ENCODE data around the gene USP43.

- TF ChIP-seq POLR2A (IDR thresholded peaks at IDR 0.05), result no peak
- TF ChIP-seq CTCF (IDR thresholded peaks at IDR 0.05), result no peak
These were observed 54.8 kb downstream of the USP43 start for GRCh38 chr17:9700136-9700535.

All from thyroid gland (tissue), 4 donors.